ENCODE data around the gene ABCF1.
A peak's percentile ranks its signal among the peaks of the same experiment; 100 is the strongest.

- TF ChIP-seq CTCF (IDR thresholded peaks at IDR 0.05; ENCODE audit: low read depth, low read length), result no peak
- peak; percentile 52 for TF ChIP-seq POLR2A (IDR thresholded peaks at IDR 0.05; ENCODE audit: extremely low read depth, insufficient read length)
These were observed 15.0 kb upstream of the ABCF1 start, which contains the start of gene GNL1 for GRCh38 chr6:30556066-30556905.

Data from NB4 (cell line).